Purkinje cell (primary cell): ENCODE measurements around the gene KRTAP20-3. TPM values are rescaled to one million over a fixed set of nuclear protein-coding genes. Genes with fewer than 3 reads are reported as not detected.

ENCODE experiments used
- polyA plus RNA-seq: library from polyadenylated mRNA; unstranded; fragments of >200 nt; fragmentation: Nextera tagmentation; gene quantifications from 2 replicates; pipeline ENCODE4 v1.2.1, GENCODE V29; 2014

KRTAP20-3 gene
- not detected in 2 replicates for polyA plus RNA-seq

GRCh38 chr21:30642564-30642963 lies at the start of gene KRTAP20-3:
TSS of gene KRTAP20-3 (plus strand) at chr21:30642864.

GRCh38 chr21:30598802-30599201 lies 43.9 kb upstream of the KRTAP20-3 start, which contains the start of gene KRTAP6-2:
TSS of gene KRTAP6-2 (minus strand) at chr21:30598902. CDS start at chr21:30598874, 28 bp downstream.

GRCh38 chr21:30600787-30601186 lies 41.9 kb upstream of the KRTAP20-3 start, which contains the start of gene KRTAP22-1:
TSS of gene KRTAP22-1 (plus strand) at chr21:30601087.

DNA sequence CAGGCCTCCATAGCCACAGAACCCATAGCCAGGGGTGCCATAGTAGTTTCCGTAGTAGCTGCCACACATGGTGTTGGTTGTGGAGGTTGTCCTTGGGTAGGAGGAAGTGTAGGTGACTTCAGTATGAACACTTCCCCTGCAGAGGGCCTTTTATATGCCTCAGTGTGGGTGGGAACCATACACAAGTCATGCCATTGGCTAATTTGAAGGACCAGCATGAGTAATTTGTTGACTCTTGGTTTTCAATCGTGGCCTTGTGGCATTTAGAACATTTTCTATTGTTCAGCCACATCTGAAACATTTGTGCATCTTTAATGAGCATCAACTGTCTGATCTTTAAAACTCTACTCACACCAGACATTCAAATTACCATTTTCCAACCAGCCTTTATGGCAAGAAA lies 28.8 kb upstream of the KRTAP20-3 start, which contains the start of gene KRTAP6-1:
Gene KRTAP6-1, minus strand, starts transcription at position 95 of the 400 bp plus-strand sequence. Its CDS starts 26 bp downstream, at position 69.

DNA sequence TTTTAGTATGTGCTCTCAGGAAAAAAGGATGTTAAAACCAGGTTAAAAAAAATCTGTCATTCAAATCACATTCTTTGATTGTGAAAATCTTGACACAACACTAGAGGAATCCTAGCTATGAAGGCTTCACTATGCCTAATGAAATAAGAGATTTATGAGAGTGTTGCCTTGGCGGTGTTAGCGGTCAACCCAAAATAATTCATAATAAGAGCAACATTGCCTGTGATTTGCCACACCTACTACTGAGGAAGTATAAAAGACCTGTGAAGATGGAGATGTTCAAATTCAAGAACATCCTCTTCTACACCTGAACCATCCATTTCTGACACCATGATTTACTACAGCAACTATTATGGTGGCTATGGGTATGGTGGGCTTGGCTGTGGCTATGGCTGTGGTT lies 26.5 kb upstream of the KRTAP20-3 start, which contains the start of gene KRTAP20-1:
Gene KRTAP20-1, plus strand, starts transcription at position 301 of the 400 bp plus-strand sequence. Its CDS starts 30 bp downstream, at position 331.

GRCh38 chr21:30620522-30620921 lies 22.1 kb upstream of the KRTAP20-3 start, which contains the start of gene KRTAP20-4:
TSS of gene KRTAP20-4 (plus strand) at chr21:30620627.

DNA sequence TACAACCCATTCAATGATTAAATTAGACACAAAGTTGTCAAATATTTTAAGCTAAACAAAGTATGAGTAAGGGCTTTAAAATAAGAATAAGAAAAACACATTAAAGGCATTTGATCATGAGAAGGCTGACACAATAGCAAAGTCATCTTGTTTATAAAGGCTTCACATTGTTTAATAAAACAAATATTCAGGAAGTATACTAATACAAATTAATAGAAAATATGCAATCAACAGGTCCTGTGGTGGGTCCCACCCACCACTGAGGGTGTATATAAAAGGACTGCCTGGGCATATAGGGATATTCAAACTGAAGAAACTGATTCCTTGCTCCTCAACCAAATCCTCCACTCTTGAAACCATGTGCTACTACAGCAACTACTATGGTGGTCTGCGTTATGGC lies 7.8 kb upstream of the KRTAP20-3 start, which contains the start of gene KRTAP20-2:
Gene KRTAP20-2, plus strand, starts transcription at position 301 of the 400 bp plus-strand sequence. Its CDS starts 58 bp downstream, at position 359.

Other genes with a start within 250 kb of the KRTAP20-3 start
- not detected in 2 replicates for gene KRTAP13-1, start 246.8 kb upstream of the KRTAP20-3 start, polyA plus RNA-seq
- not detected in 2 replicates for gene KRTAP13-3, start 216.9 kb upstream of the KRTAP20-3 start, polyA plus RNA-seq
- not detected in 2 replicates for gene KRTAP13-4, start 212.6 kb upstream of the KRTAP20-3 start, polyA plus RNA-seq
- gene KRTAP15-1, start 202.6 kb upstream of the KRTAP20-3 start, polyA plus RNA-seq = not detected in 2 replicates
- not detected in 2 replicates for gene KRTAP19-1, start 162.5 kb upstream of the KRTAP20-3 start, polyA plus RNA-seq
- gene KRTAP19-2, start 155.4 kb upstream of the KRTAP20-3 start, polyA plus RNA-seq = not detected in 2 replicates
- not detected in 2 replicates for gene KRTAP19-3, start 150.9 kb upstream of the KRTAP20-3 start, polyA plus RNA-seq
- not detected in 2 replicates for gene KRTAP19-4, start 145.7 kb upstream of the KRTAP20-3 start, polyA plus RNA-seq
- not detected in 2 replicates for gene KRTAP19-5, start 140.7 kb upstream of the KRTAP20-3 start, polyA plus RNA-seq
- not detected in 2 replicates for gene KRTAP19-6, start 101.0 kb upstream of the KRTAP20-3 start, polyA plus RNA-seq
- gene KRTAP19-7, start 81.5 kb upstream of the KRTAP20-3 start, polyA plus RNA-seq = not detected in 2 replicates
- gene KRTAP22-2, start 52.5 kb upstream of the KRTAP20-3 start, polyA plus RNA-seq = not detected in 2 replicates
- gene KRTAP6-3, start 50.4 kb upstream of the KRTAP20-3 start, polyA plus RNA-seq = not detected in 2 replicates
- not detected in 2 replicates for gene KRTAP6-2, start 44.0 kb upstream of the KRTAP20-3 start, polyA plus RNA-seq
- gene KRTAP22-1, start 41.8 kb upstream of the KRTAP20-3 start, polyA plus RNA-seq = not detected in 2 replicates
- not detected in 2 replicates for gene KRTAP6-1, start 28.9 kb upstream of the KRTAP20-3 start, polyA plus RNA-seq
- gene KRTAP20-1, start 26.4 kb upstream of the KRTAP20-3 start, polyA plus RNA-seq = not detected in 2 replicates
- not detected in 2 replicates for gene KRTAP20-4, start 22.2 kb upstream of the KRTAP20-3 start, polyA plus RNA-seq
- gene KRTAP20-2, start 7.7 kb upstream of the KRTAP20-3 start, polyA plus RNA-seq = not detected in 2 replicates
- not detected in 2 replicates for gene KRTAP21-3, start 75.9 kb downstream of the KRTAP20-3 start, polyA plus RNA-seq
- not detected in 2 replicates for gene KRTAP21-2, start 104.4 kb downstream of the KRTAP20-3 start, polyA plus RNA-seq
- gene KRTAP21-1, start 112.6 kb downstream of the KRTAP20-3 start, polyA plus RNA-seq = not detected in 2 replicates
- gene KRTAP8-1, start 170.4 kb downstream of the KRTAP20-3 start, polyA plus RNA-seq = not detected in 2 replicates
- gene KRTAP7-1, start 186.9 kb downstream of the KRTAP20-3 start, polyA plus RNA-seq = not detected in 2 replicates
- not detected in 2 replicates for gene KRTAP11-1, start 238.7 kb downstream of the KRTAP20-3 start, polyA plus RNA-seq